Measurements from ENCODE around the gene ERI2. TPM values are rescaled to one million over a fixed set of nuclear protein-coding genes. Genes with fewer than 3 reads are reported as not detected.
"Not testable (repeated sequence)": the region's sequence is repeated elsewhere in the genome, so short reads cannot be mapped to it uniquely, and the experiment has no call there.

ERI2 gene
- total RNA-seq, 4 donors from 2014 or later = 6.7 to 15.5 (median 12.0) TPM

- intact Hi-C loops (cut with DNase I; ENCODE audit: low total_unique reads) = no loop called here
- no peak overlapping the region for H3K4me3 ChIP-seq (ENCODE audit: low read depth, poor library complexity, severe bottlenecking)
- 88 to 95% methylated on average over 1 of the region's 1 CpG for WGBS, 2 donors
- no peak for DNase-seq (ENCODE audit: low spot score in 2 of 2)
- no peak for TF ChIP-seq POLR2A (IDR thresholded peaks at IDR 0.05)
- no peak for TF ChIP-seq CTCF (IDR thresholded peaks at IDR 0.05)
Observed at GRCh38 chr16:20768121-20768520, 38.2 kb downstream of the ERI2 start.

GRCh38 chr16:20767577-20767976 lies 38.7 kb downstream of the ERI2 start:
- no peak overlapping the region for H3K4me3 ChIP-seq (ENCODE audit: low read depth, poor library complexity, severe bottlenecking)
- DNase-seq (ENCODE audit: low spot score in 2 of 2) = no peak
- intact Hi-C loops (cut with DNase I; ENCODE audit: low total_unique reads) = no loop called here
- TF ChIP-seq POLR2A (IDR thresholded peaks at IDR 0.05) = no peak
- no peak for TF ChIP-seq CTCF (IDR thresholded peaks at IDR 0.05)

GRCh38 chr16:20766294-20766693 lies 40.0 kb downstream of the ERI2 start:
- intact Hi-C loops (cut with DNase I; ENCODE audit: low total_unique reads) = no loop called here
- TF ChIP-seq CTCF (IDR thresholded peaks at IDR 0.05) (no peak), POLR2A (IDR thresholded peaks at IDR 0.05) (no peak)
- DNase-seq (ENCODE audit: low spot score in 2 of 2) = no peak
- H3K4me3 ChIP-seq (ENCODE audit: low read depth, poor library complexity, severe bottlenecking) = no peak overlapping the region
- 92 to 94% methylated on average over 5 of the region's 5 CpGs for WGBS, 2 donors

- no peak for DNase-seq (ENCODE audit: low spot score in 2 of 2)
- WGBS, 2 donors = 96 to 97% methylated on average over 2 of the region's 2 CpGs
- no peak overlapping the region for H3K4me3 ChIP-seq (ENCODE audit: low read depth, poor library complexity, severe bottlenecking)
- intact Hi-C loops (cut with DNase I; ENCODE audit: low total_unique reads) = no loop called here
- TF ChIP-seq CTCF (IDR thresholded peaks at IDR 0.05) (no peak), POLR2A (IDR thresholded peaks at IDR 0.05) (no peak)
Observed at GRCh38 chr16:20765732-20766131, 40.5 kb downstream of the ERI2 start.

GRCh38 chr16:20764448-20764847 lies 41.8 kb downstream of the ERI2 start:
- DNase-seq (ENCODE audit: low spot score in 2 of 2); intact Hi-C loops (cut with DNase I; ENCODE audit: low total_unique reads); H3K4me3 ChIP-seq (ENCODE audit: low read depth, poor library complexity, severe bottlenecking): not testable (repeated sequence)
- WGBS, 2 donors = 65 to 74% methylated on average over 1 of the region's 1 CpG

GRCh38 chr16:20763461-20764232 lies 42.6 kb downstream of the ERI2 start, which contains the start of gene ACSM3:
Gene ACSM3, plus strand, starts transcription at chr16:20764014. Its CDS starts 6,021 bp downstream, at chr16:20770035.
- no peak within 1 kb of the TSS for H3K4me3 ChIP-seq (ENCODE audit: low read depth, poor library complexity, severe bottlenecking)
- intact Hi-C loops (cut with DNase I; ENCODE audit: low total_unique reads) = no loop called here
- DNase-seq (ENCODE audit: low spot score in 2 of 2) = peak in 1 of 2 donors; percentile 74
- 10 to 16% methylated on average over 10 of the region's 10 CpGs for WGBS, 2 donors
- no peak for TF ChIP-seq POLR2A (IDR thresholded peaks at IDR 0.05)
- TF ChIP-seq CTCF (IDR thresholded peaks at IDR 0.05) = no peak

Data from lower leg skin (tissue), 4 donors.